GM21723 (cell line): Measurements from ENCODE around the gene SP110.
A peak's percentile ranks its signal among the peaks of the same experiment; 100 is the strongest.
"Not testable (repeated sequence)": the region's sequence is repeated elsewhere in the genome, so short reads cannot be mapped to it uniquely, and the experiment has no call there.

Source experiments
- ATAC-seq: cut with Tn5 transposase; IDR thresholded peaks from one replicate; pipeline ENCODE4 v1.9.1; 2021; ENCODE audit warnings: mild to moderate bottlenecking, moderate library complexity; ENCODE audit not compliant: unreplicated experiment

The SP110 gene

DNA sequence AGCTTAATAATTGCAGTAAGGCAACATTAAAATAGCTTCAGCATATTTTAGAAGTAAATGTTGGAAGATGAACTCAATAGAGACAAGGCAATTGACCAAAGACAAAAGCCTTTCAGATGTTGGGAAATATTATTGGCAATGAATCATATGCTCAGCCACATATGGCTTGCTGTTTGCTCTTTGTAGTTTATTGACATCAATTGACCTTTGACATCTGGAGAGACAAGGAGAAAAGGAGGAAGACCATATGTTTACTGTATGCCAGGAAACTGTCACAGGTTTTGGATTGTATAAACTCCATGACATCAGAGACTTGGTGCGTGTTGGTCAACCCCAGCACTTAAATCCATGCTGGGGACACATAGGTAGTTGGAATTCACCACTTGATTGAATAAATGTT, 90.4 kb downstream of the SP110 start:
- ATAC-seq, result no peak

DNA sequence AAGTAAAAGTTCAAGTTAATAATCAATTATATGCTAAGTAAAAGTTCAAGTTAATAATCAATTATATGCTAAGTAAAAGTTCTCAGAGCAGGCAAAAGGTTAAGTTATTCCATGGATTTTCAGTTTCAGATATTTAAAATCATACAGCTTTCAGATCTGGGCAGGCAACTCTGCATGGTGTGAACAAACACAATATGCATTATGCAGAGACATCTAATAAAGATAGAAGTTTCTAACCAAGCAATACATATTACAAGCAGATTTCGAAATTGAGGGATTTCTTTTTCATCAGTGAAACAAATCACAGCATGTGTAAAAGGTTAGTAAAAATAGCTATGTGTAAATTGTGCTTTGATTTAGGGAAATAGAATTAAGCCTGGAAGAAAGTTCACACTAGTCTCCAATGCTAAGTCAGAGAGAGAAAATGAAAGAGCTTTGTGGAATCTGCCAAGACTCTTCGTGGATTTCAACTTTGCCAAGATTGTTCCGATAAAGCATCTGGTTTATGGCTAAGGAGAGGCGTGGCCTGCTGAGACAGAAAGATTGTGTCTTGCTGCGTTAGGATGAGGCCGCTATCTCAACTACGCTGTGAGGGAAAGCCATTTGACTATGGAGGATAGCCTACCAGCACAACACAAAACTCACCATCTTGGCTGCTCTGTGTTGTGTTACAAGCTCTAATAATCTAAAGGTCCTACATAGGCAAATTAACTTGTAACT, 91.0 kb downstream of the SP110 start:
- ATAC-seq, result no peak

DNA sequence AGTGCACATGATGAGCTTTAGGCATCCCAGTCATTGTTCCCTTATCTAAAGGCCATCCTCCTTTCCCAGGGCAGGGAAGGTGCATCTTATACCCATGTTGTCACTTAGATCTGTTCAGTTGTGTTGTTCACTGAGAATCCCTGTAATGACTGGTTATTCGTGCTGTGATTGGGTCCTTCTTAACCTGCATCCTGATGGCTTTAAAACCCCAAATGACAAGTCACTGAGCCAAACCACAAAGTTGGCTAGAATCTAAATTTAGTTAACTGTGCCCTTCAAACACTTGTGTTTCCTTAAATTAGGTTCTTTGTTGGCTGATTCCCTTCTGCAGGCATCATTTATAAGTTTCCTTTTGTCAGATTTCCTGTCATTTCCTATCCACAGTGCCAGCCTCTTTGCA, 92.6 kb downstream of the SP110 start:
- no peak for ATAC-seq

DNA sequence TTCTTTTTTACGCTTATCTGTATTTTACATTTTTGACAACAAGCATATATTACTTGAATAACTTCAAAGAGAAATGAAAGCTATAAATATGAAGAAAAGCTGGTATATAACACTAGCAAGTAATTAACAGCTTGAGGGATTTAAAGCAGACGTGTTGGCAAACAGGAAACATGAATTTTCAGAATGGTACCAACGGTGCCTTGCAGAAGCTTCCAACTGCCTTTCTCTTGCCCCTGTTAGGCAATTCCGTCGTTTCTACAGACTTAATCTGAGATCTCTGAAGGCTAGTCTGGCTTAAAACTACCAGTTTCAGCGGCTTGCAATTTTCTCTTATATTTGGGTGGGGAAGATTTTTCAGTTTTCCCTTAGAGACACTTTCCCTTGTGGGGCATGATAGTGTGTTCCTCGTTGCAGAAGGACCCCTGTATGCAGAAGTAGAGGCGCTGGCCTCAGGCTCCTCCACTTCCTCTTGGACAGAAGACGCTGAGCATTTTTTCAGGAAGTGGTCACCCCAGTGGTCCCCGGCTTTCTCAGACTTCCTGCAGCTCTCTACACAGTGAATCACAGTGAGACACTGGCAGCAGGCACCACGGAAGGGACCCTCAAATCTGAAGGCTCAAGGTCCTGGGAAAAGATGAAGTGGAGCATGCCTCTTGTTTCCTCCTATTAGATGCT, 94.9 kb downstream of the SP110 start:
- ATAC-seq, result peak; percentile 67

DNA sequence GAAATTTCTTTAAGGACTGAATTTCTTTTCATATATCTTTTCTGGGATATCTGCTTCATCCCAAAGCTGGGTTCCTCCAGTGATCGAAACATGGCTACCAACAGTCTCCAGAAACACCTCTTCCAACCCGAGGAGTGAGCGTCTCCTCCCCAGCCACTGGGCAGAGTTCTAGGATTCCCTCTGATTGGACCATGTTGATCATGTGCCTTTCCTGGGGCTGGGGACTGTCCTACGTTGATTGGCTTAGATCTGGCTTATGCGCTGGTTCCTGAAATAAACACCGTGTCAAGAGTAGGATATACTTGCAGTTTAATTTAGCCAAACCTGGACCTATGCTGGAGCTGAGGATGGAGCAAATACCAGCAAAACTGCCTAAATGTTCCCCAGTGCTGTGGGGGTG, 95.5 kb downstream of the SP110 start:
- no peak for ATAC-seq

DNA sequence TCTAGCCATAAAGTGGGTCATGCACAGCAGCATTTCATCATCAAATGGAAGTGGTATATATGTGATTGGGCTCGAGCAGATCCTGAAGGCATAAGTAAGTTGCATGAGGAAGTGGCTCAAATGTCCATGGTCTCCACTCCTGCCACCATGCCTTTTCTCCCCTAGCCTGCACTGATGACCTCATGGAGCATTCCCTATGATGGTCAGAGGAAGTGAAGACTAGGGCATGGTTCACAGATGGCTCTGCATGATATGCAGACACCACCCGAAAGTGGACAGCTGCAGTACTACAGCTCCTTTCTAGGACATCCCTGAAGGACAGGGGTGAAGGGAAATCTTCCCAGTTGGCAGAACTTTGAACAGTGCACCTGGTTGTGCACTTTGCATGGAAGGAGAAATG, 99.4 kb downstream of the SP110 start:
- not testable (repeated sequence) for ATAC-seq

DNA sequence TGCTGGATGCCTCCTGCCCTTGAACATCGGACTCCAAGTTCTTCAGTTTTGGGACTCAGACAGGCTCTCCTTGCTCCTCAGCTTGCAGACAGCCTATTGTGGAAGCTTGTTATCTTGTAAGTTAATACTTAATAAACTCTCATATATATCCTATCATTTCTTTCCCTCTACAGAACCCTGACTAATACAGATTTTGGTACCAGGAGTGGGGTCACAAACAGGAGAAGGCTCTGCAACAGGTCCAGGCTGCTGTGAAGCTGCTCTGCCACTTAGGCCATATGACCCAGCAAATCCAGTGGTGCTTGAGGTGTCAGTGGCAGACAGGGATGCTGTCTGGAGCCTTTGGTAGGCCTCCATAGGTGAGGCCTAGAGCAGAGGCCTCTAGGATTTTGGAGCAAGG, 100.0 kb downstream of the SP110 start:
- not testable (repeated sequence) for ATAC-seq
